RWPE1 (cell line): Measurements from ENCODE around the gene CLEC4G.

Experiments
- CTCF ChIA-PET: fragments of 350-600 bp; sonication (Branson Sonifier 250); formaldehyde crosslinking; extraction: SDS; loops from one replicate; lab custom pipeline; 2021; lab: Yijun Ruan, JAX
- POLR2A ChIA-PET: fragments of 400-600 bp; formaldehyde crosslinking; extraction: SDS; loops from one replicate; lab custom pipeline; 2020; ENCODE audit warnings: antibody characterized with exemption; ENCODE audit not compliant: low non-redundant PET; lab: Yijun Ruan, JAX
- DNase-seq: peaks from one replicate; pipeline ENCODE4 v3.0.0; 2012; ENCODE audit warnings: low spot score
- H3K27ac ChIP-seq: fragments of 450-650 bp; 2 replicates; pipeline ENCODE4 v1.5.1; 2017
- TF ChIP-seq, protein P1 (sequence below): fragments of 450-650 bp; conservative IDR thresholded peaks from 2 replicates; pipeline ENCODE4 v1.5.1; 2017; ENCODE audit warnings: low read depth, mild to moderate bottlenecking

The CLEC4G gene, protein sequence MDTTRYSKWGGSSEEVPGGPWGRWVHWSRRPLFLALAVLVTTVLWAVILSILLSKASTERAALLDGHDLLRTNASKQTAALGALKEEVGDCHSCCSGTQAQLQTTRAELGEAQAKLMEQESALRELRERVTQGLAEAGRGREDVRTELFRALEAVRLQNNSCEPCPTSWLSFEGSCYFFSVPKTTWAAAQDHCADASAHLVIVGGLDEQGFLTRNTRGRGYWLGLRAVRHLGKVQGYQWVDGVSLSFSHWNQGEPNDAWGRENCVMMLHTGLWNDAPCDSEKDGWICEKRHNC

DNA sequence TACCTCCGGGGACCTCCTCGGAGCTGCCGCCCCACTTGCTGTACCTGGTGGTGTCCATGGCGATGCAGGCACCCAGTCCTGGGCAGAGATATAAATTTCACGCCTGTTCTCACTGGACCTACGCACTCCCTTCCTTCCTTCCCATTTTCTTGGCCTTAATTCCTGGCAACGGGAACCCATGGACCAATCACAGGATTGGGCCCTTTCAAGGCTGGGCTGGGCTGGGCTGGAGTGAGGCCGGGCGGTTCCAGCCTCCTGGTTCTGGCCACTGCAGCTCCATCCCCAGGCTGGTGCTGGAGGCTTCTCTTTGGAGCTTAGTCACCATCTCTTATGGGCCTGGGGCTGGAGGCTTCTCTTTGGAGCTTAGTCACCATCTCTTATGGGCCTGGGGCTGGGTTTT, at the start of gene CLEC4G:
CLEC4G (minus strand) TSS at position 66 of the 400 bp plus-strand sequence; CDS start at position 58, 8 bp downstream.
- ChIA-PET CTCF (interaction anchor here (0.7 to 1.0 kb wide), 2 partner anchors 68 to 93 kb away, joined by 3 read pairs; no protein-coding TSS in a partner anchor), POLR2A (no interaction called here)
- TF ChIP-seq, protein P1, sequence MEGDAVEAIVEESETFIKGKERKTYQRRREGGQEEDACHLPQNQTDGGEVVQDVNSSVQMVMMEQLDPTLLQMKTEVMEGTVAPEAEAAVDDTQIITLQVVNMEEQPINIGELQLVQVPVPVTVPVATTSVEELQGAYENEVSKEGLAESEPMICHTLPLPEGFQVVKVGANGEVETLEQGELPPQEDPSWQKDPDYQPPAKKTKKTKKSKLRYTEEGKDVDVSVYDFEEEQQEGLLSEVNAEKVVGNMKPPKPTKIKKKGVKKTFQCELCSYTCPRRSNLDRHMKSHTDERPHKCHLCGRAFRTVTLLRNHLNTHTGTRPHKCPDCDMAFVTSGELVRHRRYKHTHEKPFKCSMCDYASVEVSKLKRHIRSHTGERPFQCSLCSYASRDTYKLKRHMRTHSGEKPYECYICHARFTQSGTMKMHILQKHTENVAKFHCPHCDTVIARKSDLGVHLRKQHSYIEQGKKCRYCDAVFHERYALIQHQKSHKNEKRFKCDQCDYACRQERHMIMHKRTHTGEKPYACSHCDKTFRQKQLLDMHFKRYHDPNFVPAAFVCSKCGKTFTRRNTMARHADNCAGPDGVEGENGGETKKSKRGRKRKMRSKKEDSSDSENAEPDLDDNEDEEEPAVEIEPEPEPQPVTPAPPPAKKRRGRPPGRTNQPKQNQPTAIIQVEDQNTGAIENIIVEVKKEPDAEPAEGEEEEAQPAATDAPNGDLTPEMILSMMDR = no peak
- DNase-seq = no peak
- no peak within 1 kb of the TSS for H3K27ac ChIP-seq

GRCh38 chr19:7781157-7781556, 49.2 kb upstream of the CLEC4G start:
- ChIA-PET POLR2A (no interaction called here), CTCF (no interaction called here)
- no peak for DNase-seq
- TF ChIP-seq, protein P1 = no peak
- H3K27ac ChIP-seq = no peak overlapping the region

DNA sequence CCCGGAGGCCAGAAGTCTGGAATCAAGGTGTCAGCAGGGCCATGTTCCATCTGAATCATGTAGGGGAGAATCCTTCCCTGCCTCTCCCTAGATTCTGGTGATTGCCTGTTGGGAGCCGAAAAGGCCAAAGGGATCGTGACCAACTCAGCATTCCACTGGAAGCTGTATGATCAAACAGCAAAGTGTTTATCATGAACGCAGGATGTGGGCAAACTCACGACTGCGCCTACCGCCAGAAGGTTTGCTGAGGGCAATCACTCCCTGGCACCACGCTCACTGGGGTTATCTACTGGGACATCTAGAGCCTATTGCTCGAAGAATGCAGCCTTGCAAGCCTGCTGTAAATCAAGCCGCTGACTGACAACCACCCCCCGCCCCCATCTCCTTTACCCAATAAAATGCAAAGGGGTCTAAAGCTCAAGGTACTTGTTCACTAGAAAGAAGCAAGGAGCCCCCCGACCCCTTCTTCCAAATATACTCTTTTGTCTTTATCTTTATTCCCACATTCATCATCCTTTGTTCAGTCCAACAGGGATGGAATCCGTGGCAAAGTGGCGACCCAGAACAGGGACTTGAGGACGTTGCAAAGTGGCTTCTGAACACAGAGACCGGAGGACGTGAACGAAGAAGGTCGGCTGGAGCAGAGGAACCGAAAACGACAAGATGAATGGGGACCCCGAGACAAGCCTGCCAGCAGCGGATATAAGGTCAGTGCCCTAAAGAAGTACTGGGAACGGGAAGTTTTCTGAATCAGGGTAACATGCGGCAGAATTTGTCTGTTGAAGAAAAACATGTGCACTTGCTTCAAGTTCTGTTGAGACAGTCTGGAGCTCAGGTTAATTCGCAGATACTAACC, 47.9 kb upstream of the CLEC4G start:
- ChIA-PET POLR2A (no interaction called here), CTCF (interaction anchor here (0.7 kb wide), 1 partner anchor 94 kb away, joined by 4 read pairs; no protein-coding TSS in a partner anchor)
- TF ChIP-seq, protein P1 = no peak
- H3K27ac ChIP-seq = no peak overlapping the region
- no peak for DNase-seq

DNA sequence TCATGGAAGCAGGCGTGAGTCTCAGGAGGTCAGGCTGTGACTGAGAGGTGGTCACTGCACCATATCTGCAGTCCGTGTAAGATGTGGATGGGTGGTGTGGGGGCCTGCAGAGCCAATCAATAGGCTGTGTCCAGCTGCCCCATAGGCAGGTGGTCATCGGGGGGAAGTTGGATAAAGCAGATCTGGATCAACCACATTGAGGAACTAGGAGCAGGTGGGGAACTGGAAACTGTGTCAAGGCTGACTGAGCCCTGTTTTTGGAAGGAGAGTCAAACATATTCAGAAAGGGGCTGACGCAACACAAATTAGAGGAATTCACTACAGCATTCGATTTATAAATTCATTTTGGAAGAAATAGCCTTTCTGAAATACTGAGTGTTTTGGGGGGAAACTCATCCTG, 46.2 kb upstream of the CLEC4G start:
- ChIA-PET POLR2A (no interaction called here), CTCF (no interaction called here)
- TF ChIP-seq, protein P1 = no peak
- no peak for DNase-seq
- H3K27ac ChIP-seq = no peak overlapping the region

- ChIA-PET POLR2A (interaction anchor here (0.7 kb wide), 1 partner anchor 90 kb away, joined by 5 read pairs; no protein-coding TSS in a partner anchor), CTCF (interaction anchor here (0.6 to 1.0 kb wide), 2 partner anchors 24 to 449 kb away, joined by 4 to 6 read pairs; no protein-coding TSS in a partner anchor)
- no peak overlapping the region for H3K27ac ChIP-seq
- TF ChIP-seq, protein P1 = no peak
- DNase-seq = no peak
Observed at GRCh38 chr19:7775761-7776160, 43.9 kb upstream of the CLEC4G start.

- POLR2A ChIA-PET = no interaction called here
Observed at GRCh38 chr19:7773841-7774240, 41.9 kb upstream of the CLEC4G start.

More at GRCh38 chr19:7773841-7774240, 41.9 kb upstream of the CLEC4G start:
- no peak for DNase-seq
- TF ChIP-seq, protein P1 = no peak
- H3K27ac ChIP-seq = no peak overlapping the region
- CTCF ChIA-PET = no interaction called here
